Fibroblast of skin of abdomen (primary cell): ENCODE data around the gene LRRD1. TPM values are rescaled to one million over a fixed set of nuclear protein-coding genes. Genes with fewer than 3 reads are reported as not detected.
"Not testable (repeated sequence)": the region's sequence is repeated elsewhere in the genome, so short reads cannot be mapped to it uniquely, and the experiment has no call there.

Experiments used
- DNase-seq: peaks from one replicate; pipeline ENCODE4 v3.0.0-alpha.2; 2013
- polyA plus RNA-seq, 2 experiments: library from polyadenylated mRNA; unstranded; fragments of 120-200 nt; gene quantifications; one replicate each; pipeline ENCODE4 v1.2.1, GENCODE V29; 2013; ENCODE audit not compliant: insufficient read length in 2 of 2

Gene LRRD1
- not detected for polyA plus RNA-seq (2013, experiment 1 of 2; ENCODE audit: insufficient read length)
- polyA plus RNA-seq (2013, experiment 2 of 2; ENCODE audit: insufficient read length) = 0.05 TPM

DNA sequence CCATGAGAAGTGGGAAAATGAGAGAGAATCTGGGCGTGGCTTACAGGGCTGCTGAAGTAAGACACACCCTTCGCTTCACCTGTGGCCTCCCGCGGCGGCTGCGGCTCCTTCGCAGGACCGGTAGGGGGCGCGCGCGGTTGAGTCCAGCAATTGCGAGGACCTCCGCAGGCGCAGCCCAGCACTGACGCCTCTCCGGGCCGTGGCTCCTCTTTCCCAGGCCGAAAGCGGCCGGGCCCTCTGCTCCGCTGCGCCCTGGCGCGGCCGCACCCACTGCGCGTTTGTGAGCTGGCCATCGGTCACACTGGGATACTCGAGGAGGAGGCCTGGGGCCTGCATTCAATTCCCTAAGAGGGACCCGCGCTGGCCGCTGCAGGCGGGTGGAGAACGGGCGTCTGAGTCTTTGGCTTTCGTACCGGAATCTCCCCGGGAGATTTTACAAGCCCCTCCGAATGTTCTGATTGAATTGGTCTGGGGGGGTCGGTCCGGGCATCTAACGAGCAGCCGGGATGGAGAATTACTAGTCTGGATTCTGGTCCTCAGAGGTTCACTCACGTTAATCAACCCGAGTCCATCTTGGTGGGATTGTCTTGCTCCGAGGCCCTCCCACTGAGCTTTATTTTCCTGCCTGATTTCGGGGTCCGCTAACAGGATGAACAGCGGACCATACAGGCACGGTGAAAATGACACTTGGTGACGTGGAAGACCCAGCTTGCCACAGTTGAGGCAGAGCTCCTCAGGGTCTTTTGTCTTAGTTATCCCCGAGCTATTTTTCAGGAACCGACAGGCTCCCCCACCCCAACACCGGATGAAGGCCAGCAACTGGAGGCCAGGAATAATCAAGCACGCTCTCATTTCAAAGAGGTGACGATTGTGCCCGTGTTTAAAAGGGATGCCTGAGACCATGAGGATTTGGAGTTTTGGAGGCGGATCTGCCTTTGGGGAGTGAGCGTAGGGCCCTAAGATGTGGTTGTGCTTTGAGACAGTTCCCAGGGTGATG is at the start of gene LRRD1:
LRRD1 (minus strand) TSS at position 215 of the 997 bp plus-strand sequence. CDS start 13,940 bp downstream, outside the sequence.
- DNase-seq = peak; percentile 80

DNA sequence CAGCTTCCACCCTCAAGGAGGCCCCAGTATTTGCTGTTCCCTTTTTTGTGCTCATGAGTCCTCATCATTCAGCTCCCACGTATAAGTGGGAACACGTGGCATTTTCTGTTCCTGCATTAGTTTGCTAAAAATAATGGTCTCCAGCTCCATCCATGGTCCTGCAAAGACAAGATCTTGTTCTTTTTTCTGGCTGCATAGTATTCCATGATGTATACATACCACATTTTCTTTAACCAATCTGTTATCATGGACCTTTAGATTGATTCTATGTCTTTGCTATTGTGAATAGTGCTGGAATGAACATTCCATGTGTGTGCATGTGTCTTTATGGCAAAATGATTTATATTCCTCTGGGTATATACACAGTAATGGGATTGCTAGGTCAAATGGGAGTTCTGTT is 49.8 kb upstream of the LRRD1 start:
- DNase-seq = no peak

DNA sequence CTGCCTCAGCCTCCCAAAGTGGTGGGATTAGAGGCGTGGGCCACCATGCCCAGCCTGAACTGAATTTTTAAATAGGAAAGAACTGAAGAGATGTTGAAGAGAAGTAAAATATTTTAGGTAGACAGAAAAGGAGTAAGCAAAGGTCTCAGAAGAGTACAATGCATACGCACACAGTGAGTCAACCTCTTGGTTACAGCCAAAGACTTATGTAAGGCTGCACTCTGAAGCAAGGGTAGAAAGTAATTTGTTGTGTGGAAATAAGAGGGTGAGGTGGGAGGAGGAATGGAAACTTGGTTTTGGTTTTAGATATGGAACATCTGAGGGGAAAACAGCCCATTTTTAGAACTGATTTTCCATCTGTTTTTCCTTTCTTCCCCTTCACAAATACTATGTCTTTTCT is 49.2 kb upstream of the LRRD1 start:
- no peak for DNase-seq

DNA sequence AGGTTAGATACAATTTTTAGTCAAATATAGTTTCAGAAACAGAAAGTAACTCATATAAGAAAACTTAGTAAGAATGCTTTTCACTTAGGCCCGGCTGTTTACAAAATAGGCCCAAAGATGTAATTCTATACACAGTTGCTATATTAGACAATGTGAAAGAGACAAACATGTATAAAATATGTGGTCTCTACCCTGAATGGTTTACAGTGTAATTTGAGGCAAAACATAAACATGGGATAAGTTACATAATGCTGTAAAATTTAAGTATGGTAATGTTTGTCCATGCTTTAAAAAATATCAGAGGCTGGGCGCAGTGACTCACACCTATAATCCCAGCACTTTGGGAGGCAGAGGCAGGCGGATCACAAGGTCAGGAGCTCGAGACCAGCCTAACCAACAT is 48.0 kb upstream of the LRRD1 start:
- no peak for DNase-seq

DNA sequence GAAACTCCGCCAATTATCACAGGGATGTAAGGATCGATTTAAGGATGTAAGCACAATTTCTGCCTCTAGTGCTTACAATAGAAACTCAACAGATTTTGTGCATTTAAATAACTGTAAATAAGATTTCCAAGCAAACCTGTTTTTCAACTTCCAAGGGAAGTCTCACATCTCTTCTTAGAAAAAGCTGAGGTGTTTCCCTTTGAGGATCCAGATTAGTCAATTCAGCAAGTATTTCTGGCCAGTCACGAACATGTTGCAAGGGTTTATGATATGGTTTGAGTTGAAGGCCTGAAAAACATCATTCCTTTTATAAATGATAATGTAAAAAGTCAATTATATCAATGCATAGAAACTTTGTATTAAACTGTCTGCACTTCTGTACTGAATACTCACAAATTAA is 42.8 kb upstream of the LRRD1 start:
- DNase-seq = no peak

DNA sequence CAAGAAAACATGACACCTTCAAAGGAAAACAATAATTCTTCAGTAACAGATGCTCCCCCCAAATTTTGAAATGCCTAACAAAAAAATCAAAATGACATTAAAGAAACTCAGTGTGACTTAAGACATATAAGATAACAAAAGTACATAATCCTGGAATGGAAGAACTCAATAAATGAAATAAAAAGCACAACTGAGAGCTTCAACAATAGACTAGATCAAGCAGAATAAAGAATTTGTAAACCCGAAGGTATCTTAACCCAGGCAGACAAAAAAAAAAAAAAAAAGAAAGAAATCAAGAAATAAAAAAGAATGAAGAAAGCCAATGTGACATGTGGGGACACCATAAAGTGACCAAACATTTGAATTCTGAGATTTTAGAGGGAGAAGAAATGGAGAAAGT is 27.7 kb upstream of the LRRD1 start:
- no peak for DNase-seq

DNA sequence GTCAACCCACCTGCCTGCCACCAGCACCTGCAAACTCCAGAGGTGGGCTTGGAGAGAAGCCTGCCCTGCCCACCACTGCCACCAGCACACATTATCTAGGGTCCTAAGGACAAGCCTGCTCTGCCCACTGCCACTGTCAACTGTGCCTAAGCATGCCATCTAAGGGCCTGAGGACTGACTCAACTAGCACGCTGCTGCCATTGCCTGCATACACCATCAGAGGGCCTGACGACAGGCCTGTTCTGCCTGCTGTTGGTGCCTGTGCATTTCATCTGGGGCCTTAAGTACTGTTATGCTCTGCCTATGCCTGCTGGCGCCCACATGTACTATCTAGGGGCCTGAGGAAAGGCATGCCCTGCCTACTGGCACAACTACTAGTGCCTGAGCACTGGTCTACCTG is 27.0 kb upstream of the LRRD1 start:
- DNase-seq = no peak

DNA sequence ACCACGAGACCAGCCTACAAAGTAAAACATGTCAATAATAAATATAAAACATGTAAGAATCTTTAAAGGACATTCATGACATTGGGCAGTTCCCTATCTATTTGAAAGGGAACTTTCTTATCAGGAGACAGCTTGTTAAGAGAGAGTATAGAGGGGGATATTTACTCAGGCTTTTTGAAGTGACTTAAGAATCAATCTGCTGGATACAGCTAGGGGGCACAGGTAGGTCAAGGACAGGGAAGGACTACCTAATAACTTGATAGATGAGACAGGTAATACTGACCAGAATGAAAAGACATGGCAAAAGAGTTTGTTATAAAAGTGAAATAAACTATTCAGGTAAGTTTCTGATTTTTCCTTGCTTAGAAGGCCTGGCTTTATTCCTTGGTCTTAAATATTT is 21.8 kb upstream of the LRRD1 start:
- no peak for DNase-seq

DNA sequence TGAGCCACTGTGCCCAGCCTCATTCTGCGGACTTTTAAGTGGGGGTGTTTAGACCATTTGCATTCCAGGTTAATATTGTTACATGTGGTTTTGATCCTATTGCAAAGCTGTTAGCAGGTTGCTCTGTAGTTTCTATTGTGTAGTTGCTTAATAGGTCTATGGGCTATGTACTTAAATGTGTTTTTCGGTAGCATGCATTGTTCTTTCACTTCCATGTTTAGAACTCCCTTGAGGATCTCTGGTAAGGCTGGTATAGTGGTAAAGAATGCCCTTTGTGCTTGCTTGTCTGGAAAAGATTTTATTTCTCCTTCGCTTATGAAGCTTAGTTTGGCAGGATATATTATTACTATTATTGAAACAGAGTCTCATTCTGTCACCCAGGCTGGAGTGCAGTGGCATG is 13.4 kb upstream of the LRRD1 start:
- no peak for DNase-seq

DNA sequence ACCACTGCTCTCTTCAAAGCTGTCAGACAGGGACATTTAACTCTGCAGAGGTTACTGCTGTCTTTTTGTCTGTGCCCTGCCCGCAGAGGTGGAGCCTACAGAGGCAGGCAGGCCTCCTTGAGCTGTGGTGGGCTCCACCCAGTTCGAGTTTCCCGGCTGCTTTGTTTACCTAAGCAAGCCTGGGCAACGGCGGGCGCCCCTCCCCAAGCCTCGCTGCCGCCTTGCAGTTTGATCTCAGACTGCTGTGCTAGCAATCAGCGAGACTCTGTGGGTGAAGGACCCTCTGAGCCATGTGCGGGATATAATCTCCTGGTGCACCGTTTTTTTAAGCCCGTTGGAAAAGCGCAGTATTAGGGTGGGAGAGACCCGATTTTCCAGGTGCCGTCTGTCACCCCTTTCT is 10.3 kb upstream of the LRRD1 start:
- DNase-seq = not testable (repeated sequence)

DNA sequence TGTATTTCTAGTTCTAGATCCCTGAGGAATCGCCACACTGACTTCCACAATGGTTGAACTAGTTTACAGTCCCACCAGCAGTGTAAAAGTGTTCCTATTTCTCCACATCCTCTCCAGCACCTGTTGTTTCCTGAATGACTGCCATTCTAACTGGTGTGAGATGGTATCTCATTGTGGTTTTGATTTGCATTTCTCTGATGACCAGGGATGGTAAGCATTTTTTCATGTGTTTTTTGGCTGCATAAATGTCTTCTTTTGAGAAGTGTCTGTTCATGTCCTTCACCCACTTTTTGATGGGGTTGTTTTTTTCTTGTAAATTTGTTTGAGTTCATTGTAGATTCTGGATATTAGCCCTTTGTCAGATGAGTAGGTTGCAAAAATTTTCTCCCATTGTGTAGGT is 5.4 kb upstream of the LRRD1 start:
- not testable (repeated sequence) for DNase-seq

DNA sequence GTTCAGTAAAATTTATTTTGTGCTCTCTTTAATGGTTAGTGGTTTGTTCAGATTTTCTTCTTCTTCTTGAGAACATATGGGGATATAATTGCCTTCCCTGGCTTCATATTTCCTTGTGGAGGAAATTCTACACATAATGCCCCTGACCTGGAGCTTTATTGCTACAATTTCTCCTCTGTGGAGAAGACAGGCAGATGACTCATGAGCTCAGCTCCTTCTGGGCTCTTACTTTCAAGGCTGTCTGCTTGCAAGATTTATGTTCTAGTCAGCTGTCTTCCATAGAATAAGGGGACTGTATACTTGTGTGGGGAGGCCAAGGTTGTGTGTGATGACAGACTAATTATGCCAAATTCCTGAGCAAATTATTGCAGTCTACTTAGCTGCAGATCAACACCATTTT is 1.6 kb downstream of the LRRD1 start:
- peak; percentile 97 for DNase-seq

DNA sequence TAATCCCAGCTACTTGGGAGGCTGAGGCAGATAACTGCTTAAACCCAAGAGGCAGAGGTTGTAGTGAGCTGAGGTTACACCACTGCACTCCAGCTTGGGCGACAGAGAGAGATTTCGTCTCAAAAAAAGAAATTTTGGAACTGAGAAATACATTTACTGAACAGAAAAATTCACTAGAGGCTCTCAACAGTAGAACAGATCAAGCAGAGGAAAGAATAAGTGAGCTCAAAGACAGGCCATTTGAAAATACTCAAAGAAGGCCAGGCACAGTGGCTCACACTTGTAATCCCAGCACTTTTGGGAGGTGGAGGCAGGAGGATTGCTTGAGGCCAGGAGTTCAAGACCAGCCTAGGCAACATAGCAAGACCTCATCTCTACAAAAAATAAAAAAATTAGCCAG is 9.4 kb downstream of the LRRD1 start:
- DNase-seq = not testable (repeated sequence)

DNA sequence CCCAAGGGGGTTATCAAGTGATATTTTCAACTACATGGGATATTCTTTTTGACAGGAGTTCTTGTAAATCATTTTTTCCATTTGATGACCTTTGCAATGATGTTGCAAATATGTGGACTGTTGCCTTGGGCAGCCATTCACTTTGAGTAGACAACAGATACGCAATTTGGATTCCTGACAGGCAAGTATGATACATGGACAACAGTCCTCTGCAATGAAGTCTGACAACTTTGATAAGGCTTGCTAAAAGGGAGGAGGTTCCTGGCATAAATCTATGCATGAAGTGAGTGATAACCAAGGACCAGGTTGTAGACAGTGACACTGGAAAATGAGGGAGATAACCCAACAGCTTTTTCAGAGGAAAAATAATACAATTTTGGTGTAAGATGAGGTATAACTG is 17.7 kb downstream of the LRRD1 start:
- no peak for DNase-seq

DNA sequence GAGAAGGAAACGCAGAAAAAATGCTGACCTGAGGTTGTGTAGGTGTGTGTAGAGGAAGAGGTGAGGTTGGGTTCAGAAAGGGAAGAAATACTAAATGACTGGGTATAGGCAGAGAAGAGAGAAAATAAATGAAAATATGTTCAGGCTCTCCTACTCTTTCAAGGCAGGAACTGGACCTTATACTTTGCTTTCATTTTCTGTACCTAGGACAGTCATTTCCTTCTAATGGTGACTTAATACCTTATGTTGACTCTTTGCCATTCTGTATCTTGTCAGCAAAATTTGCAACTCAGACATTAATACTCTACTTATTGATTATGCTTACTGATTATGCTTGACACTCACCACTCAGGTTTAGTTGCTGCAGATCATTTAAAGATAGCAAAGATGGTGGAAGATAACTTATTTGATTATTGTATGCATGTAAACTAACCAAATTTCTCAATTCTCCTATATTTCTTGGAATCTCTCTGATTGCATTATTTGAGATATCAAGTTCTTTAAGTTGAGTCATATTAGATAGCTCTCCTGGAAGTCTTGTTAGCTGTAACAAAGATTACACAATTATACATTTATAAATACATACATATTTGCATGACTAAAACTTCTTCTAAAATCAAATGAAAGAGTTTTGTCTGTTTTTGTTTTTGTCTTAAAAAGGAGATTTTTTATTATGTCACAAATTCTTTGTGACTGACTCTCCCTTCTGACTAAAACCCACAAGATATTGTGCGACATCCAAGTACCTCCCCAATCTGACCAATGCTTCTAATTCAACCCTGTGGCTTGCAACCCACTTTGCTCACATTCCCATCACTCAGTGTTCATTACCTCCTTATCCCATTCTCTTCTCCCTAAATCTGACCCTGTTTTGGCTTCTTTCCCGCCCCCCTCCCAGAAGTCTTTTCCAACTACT is 20.0 kb downstream of the LRRD1 start:
- peak; percentile 93 for DNase-seq

DNA sequence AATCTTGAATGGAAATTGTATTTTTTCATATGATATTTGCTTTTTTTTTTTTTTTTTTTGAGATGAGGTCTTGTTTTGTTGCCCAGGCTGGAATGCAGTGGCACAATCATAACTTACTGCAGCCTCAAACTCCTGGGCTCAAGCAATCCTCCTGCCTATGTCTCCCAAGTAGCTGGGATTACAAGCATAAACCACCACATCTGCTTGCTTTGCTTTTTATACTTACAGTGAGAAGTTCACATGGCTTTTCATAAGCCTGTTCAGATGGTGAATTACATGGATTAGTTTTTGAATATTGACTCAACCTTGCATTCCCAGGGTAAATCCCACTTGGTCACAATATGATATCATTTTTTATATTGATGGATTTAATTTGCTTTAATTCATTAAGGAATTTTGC is 22.0 kb downstream of the LRRD1 start:
- peak; percentile 23 for DNase-seq

DNA sequence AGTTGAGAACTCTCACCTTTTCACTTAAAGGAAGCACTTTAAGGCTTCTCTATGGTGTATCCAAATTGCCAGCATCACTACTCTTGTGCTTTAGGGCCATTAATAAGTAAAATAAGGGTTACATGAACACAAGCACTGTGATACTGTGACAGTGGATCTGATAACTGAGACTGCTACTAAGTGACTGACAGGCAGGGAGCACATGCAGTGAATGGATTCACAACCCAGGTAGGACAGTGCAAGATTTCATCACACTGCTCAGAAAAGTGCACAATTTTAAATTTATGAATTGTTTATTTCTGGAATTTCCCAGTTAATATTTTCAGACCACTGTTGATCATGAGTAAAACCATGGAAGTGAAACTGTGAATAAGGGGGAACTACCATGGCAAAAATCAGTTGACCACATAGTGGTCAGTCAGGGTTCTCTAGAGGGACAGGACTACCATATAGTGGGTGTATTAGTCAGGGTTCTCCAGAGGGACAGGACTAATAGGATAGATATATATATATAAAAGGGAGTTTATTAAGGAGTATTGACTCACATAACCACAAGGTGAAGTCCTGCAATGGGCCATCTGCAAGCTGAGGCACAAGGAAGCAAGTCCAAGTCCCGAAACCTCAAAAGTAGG is 23.7 kb downstream of the LRRD1 start:
- no peak for DNase-seq

DNA sequence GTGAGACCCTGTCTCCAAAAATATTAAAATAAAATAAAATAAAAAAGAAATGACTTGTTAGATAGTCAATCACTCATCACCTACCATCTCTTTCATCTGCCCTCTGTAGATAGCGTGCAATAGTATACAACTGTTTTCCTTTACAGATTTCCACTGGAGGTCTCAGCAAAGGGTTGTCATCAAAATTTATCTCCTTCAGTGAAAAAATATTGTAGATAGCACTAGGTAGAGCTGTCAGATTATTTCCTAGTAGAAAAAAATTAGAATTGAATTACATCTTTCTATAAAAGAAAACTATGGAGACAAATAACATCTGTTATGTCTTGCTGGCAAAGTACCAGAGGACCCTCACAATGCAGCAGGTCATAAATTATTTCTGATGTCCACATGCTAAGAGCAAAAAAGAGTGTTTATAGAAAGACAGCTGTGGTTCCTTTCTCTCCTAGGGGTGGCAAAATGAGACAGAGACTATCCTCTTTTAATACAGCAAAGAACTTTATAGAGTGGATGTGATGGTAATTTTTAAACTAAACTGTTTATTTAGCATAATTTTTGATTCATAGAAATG is 28.4 kb downstream of the LRRD1 start:
- DNase-seq = no peak

DNA sequence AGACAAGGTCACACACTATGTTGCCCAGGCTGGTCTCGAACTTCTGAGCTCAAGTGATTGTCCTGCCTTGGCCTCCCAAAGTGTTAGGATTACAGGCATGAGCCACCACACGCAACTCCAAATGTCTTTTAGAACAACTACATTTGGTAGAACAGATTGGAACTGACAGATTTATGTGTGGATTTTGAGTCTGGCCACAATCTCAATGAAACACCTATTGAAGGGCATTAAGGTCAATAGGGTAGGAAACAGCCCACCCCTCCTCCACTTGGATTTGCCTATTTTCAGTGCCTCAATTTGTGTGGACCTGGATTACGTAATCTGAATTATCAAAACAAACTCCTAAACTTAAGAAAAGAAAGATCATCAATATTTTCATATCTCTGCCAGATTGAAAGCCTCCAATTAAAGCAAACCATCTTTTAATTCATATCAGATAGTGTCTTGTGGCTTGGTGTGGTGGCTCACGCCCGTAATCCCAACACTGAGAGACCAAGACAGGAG is 29.2 kb downstream of the LRRD1 start:
- no peak for DNase-seq

DNA sequence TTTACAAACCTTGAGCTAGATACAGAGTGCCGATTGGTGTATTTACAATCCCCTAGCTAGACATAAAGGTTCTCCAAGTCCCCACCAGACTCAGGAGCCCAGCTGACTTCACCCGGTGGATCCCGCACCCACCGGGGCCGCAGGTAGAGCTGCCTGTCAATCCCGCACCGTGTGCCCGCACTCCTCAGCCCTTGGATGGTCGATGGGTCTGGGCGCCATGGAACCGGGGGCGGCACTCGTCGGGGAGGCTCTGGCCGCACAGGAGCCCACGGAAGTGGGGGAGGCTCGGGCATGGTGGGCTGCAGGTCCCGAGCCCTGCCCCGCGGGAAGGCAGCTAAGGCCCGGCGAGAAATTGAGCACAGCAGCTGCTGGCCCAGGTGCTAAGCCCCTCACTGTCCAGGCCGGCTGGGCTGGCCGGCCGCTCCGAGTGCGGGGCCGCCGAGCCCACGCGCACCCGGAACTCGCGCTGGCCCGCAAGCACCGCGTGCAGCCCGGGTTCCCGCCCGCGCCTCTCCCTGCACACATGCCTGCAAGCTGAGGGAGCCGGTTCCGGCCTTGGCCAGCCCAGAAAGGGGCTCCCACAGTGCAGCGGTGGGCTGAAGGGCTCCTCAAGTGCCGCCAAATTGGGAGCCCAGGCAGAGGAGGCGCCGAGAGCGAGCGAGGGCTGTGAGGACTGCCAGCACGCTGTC is 35.6 kb downstream of the LRRD1 start:
- not testable (repeated sequence) for DNase-seq

DNA sequence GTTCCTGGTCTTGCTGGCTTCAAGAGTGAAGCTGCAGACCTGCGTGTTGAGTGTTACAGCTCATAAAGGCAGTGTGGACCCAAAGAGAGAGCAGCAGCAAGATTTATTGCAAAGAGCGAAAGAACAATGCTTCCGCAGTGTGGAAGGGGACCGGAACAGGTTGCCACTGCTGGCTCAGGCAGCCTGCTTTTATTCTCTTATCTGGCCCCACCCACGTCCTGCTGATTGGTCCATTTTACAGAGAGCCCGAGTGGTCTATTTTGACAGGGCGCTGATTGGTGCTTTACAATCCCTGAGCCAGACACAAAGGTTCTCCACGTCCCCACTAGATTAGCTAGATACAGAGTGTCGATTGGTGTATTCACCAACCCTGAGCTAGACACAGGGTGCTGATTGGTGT is 36.2 kb downstream of the LRRD1 start:
- DNase-seq = not testable (repeated sequence)
